ENCODE results near the gene FAM171A2. TPM values are rescaled to one million over a fixed set of nuclear protein-coding genes. Genes with fewer than 3 reads are reported as not detected.
A peak's percentile ranks its signal among the peaks of the same experiment; 100 is the strongest.
"Not testable (repeated sequence)": the region's sequence is repeated elsewhere in the genome, so short reads cannot be mapped to it uniquely, and the experiment has no call there.

The FAM171A2 gene
- total RNA-seq, 1 donor from 2014 or later, result 60.8 TPM

GRCh38 chr17:44344939-44345453 lies 18.7 kb downstream of the FAM171A2 start, which contains the start of gene GRN:
Gene GRN, plus strand, starts transcription at chr17:44345302. Its CDS starts 3,863 bp downstream, at chr17:44349165.
- peak; percentile 98 for DNase-seq

- no peak for DNase-seq
Observed at GRCh38 chr17:44343510-44344209, 20.0 kb downstream of the FAM171A2 start.

DNA sequence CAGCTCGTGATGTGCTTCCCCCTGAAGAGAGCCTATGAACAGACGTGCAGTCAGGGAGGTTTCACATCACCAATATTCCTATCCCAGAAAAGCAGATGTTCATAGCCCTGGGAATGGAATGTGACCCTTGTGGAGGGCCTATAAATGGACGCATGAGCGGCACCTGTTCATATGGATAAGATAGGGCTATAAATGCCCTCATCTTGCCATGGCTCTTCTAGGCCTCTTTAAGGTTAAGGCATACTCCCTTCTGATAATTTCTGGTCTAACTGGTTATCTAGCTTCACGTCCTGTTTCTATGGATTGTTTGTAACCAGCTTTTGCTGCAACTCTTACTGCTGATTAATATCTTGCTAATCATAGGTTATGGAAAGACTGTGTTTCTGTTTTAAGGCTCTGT lies 23.1 kb downstream of the FAM171A2 start:
- DNase-seq, result not testable (repeated sequence)

DNA sequence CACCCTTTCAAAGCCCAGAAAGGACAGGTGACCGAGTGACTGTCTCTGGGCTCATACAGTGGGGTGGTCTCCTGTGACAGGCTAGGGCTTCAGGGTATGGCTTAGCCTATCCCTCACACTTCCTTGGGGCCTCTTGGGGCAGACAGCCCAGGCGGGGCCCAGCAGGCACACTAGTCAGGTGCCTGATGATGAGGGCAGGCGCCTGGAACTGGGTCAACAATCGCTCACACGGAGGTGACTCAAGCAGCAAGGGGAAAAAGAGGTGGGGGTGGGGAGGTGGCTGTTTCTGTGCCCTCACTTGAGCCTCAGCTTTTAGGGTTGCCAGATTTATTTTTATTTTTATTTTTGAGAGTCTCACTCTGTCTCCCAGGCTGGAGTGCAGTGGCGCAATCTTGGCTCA lies 25.0 kb downstream of the FAM171A2 start:
- DNase-seq, result no peak

GRCh38 chr17:44335968-44336367 lies 27.7 kb downstream of the FAM171A2 start:
- DNase-seq, result no peak

DNA sequence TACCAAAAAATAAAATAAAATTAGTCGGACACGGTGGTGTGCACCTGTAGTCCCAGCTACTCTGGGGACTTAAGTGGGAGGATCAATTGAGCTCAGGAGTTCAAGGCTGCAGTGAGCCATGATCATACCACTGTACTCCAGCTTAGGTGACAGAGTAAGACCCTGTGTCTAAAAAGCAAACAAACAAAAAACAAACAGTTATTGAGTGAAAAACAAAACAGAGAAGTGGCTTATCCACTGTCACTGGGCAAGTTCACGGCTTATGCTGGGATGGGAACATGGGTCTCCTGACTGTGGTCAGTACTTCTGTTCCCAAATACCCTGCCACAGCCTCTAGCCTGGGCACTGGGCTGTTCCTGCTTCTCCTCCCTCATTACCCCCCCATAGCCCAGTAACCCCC lies 28.1 kb downstream of the FAM171A2 start:
- DNase-seq, result no peak

- DNase-seq, result no peak
Observed at GRCh38 chr17:44334727-44335126, 28.9 kb downstream of the FAM171A2 start.

GRCh38 chr17:44334315-44334714 lies 29.3 kb downstream of the FAM171A2 start:
- no peak for DNase-seq

- DNase-seq, result no peak
Observed at GRCh38 chr17:44333371-44333770, 30.3 kb downstream of the FAM171A2 start.

- peak; percentile 34 for DNase-seq
Observed at GRCh38 chr17:44331249-44331760, 32.3 kb downstream of the FAM171A2 start.

DNA sequence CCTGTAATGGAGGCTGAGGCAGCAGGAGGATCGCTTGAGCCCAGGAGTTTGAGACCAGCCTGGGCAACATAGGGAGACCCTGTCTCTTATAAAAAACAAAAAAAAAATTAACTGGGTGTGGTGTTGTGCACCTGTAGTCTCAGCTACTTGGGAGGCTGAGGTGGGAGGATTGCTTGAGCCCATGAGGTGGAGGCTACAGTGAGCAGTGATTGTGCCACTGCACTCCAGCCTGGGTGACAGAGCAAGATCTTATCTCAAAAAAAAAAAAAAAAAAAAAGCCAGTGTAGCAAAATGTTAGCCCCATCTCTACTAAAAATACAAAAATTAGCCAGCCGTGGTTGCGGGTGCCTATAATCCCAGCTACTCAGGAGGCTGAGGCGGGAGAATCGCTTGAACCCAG lies 33.4 kb downstream of the FAM171A2 start:
- DNase-seq, result not testable (repeated sequence)

DNA sequence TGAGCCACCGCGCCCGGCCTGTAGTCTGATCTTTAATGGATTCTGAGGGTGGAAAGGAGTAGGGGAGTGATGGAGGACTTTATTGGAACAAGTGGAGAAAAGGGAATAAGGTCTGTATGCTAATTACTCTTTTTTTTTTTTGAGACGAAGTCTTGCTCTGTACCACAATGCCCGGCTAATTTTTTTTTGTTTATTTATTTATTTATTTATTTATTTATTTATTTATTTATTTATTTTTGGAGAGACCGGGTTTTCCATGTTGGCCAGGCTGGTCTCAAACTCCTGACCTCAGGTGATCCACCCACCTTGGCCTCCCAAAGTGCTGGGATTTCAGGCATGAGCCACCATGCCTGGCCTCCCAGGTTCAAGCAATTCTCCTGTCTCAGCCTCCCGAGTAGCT lies 34.1 kb downstream of the FAM171A2 start:
- DNase-seq, result not testable (repeated sequence)

DNA sequence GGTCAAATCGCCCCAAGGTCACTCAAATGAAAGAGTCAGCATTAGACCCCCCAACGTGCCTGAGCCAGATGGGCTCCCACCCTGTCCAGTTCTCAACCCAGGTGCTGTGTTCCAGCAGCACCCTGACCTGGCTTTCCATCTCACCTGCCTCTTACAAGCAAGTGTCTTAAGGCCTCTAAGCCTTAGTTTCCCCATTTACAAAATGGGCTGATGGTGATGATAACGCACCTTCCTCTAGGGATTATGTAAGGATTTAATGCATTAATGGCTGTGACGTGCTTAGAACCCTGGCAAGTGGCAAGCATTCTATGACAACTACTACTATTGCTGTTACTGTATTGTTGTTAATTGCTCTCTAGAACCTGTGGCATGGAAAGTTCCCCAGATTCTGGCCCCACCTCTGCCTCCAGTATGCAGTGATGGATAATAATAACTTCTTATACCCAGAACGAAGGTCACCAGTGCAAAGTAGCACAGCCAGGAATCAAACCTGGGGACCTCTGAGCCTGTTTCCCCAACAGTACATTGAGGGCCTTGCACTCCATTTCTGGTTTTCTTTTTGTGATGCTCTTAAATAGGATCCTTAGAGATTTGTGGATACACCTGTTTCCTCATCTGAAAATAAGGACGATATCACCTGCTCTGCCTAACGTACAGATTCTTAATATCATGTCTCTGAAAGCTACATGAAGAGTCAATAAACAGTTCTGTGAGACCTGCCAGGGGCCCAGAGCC lies 35.8 kb downstream of the FAM171A2 start:
- DNase-seq, result no peak

DNA sequence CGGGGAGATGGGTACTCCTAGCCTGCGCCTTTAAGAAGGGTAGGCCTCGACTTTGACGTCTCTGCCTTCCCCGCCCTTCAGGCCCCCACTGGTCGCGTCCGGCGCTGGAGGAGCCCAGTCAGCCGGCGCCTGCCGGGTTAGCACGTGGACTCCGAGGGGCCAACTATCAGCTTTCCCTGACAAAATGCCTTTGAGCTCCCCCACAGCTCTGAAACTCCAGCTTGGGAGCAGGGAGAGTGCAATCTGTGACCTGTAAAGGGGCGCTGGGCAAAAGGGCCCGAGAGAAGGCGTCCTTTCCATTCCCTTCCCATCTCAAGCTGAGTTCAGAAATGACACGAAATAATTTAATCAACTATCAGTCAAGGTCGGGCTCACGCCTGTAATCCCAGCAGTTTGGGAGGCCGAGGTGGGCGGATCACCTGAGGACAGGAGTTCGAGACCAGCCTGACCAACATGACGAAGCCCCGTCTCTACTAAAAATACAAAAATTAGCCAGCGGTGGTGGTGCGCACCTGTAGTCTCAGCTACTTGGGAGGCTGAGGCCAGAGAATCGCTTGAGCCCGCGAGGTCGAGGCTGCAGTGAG lies 36.7 kb downstream of the FAM171A2 start:
- peak; percentile 94 for DNase-seq

GRCh38 chr17:44324571-44325275 lies 38.9 kb downstream of the FAM171A2 start, which contains the start of gene SLC25A39:
Gene SLC25A39, minus strand, starts transcription at chr17:44324823. Its CDS starts 1,261 bp downstream, at chr17:44323562.
- DNase-seq, result peak; percentile 94

GRCh38 chr17:44324092-44324570 lies 39.5 kb downstream of the FAM171A2 start:
- no peak for DNase-seq

DNA sequence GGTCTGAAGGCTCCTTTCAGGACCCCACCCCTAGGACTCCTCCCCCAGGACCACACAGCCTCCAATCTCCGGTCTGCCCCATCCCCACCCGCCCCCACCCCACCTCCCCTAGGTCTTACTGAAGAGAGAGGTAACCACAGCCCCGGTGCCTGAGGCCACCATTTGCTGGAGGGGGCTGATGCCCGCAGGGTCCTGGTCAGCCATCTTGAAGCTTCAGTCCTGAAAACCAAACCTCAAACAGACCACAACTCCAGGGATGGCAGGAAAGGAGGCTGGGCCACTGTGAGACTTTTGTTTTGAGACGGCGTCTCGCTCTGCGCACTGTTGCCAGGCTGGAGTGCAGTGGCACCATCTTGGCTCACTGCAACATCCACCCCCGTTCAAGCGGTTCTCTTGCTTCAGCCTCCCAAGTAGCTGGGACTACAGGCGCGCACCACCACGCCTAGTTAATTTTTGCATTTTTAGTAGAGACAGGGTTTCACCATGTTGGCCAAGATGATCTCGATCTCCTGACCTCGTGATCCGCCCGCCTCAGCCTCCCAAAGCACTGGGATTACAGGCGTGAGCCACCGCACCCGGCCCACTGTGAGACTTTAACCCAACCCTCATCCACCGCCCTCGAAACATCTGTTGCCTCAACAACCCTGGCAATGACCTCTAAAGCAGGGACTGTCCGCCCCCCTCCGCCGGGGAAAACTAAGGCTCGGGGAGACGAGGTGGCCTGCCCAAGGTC lies 40.1 kb downstream of the FAM171A2 start:
- DNase-seq, result no peak

- no peak for DNase-seq
Observed at GRCh38 chr17:44322236-44322895, 41.3 kb downstream of the FAM171A2 start.

- DNase-seq, result no peak
Observed at GRCh38 chr17:44321246-44322120, 42.2 kb downstream of the FAM171A2 start.

- DNase-seq, result no peak
Observed at GRCh38 chr17:44320066-44320465, 43.6 kb downstream of the FAM171A2 start.
